WTC11 (cell line): ENCODE data around the gene UBE2L3. TPM values are rescaled to one million over a fixed set of nuclear protein-coding genes. Genes with fewer than 3 reads are reported as not detected.

Experiments
- AR ChIP-seq: fragments of 250-450 bp; sonication (Bioruptor Pico); IDR thresholded peaks from 2 replicates; pipeline ENCODE4 v1.9.0; 2021; ENCODE audit warnings: mild to moderate bottlenecking
- E2F4 ChIP-seq: sonication (generic); formaldehyde crosslinking; IDR thresholded peaks from 2 replicates; pipeline ENCODE4 v1.8.1; 2022; ENCODE audit warnings: low read depth, mild to moderate bottlenecking, moderate library complexity, missing genetic modification reagents, borderline replicate concordance
- ESRRA ChIP-seq: sonication (generic); formaldehyde crosslinking; IDR thresholded peaks from 2 replicates; pipeline ENCODE4 v1.8.1; 2022; ENCODE audit warnings: mild to moderate bottlenecking, missing genetic modification reagents, borderline replicate concordance
- FOXK1 ChIP-seq: sonication (generic); formaldehyde crosslinking; IDR thresholded peaks from 2 replicates; pipeline ENCODE4 v1.8.0; 2022; ENCODE audit warnings: mild to moderate bottlenecking, moderate library complexity, missing genetic modification reagents
- GRHL2 ChIP-seq: fragments of 250-450 bp; sonication (Bioruptor Pico); IDR thresholded peaks from 2 replicates; pipeline ENCODE4 v1.8.0; 2022; ENCODE audit warnings: mild to moderate bottlenecking, moderate library complexity; ENCODE audit not compliant: insufficient replicate concordance, severe bottlenecking
- HMGXB4 ChIP-seq: sonication (generic); formaldehyde crosslinking; IDR thresholded peaks from 2 replicates; pipeline ENCODE4 v1.8.1; 2023; ENCODE audit warnings: mild to moderate bottlenecking, moderate library complexity, missing genetic modification reagents
- IRF1 ChIP-seq: sonication (generic); formaldehyde crosslinking; IDR thresholded peaks from 2 replicates; pipeline ENCODE4 v1.8.0; 2023; ENCODE audit warnings: missing genetic modification reagents
- JAZF1 ChIP-seq: fragments of 250-450 bp; sonication (Bioruptor Pico); IDR thresholded peaks from 2 replicates; pipeline ENCODE4 v1.9.0; 2021; ENCODE audit warnings: moderate library complexity, mild to moderate bottlenecking, inconsistent platforms
- MYBL2 ChIP-seq: sonication (generic); formaldehyde crosslinking; IDR thresholded peaks from 2 replicates; pipeline ENCODE4 v1.8.1; 2023; ENCODE audit warnings: mild to moderate bottlenecking, moderate library complexity, missing genetic modification reagents
- SOX15 ChIP-seq: fragments of 250-450 bp; sonication (Bioruptor Pico); IDR thresholded peaks from 2 replicates; pipeline ENCODE4 v1.9.0; 2021; ENCODE audit warnings: mild to moderate bottlenecking
- ZBTB21 ChIP-seq: sonication (generic); formaldehyde crosslinking; IDR thresholded peaks from 2 replicates; pipeline ENCODE4 v1.8.1; 2023; ENCODE audit warnings: mild to moderate bottlenecking, missing genetic modification reagents, borderline replicate concordance
- ZNF138 ChIP-seq: sonication (generic); formaldehyde crosslinking; conservative IDR thresholded peaks from 2 replicates; pipeline ENCODE4 v1.8.1; 2022; ENCODE audit warnings: mild to moderate bottlenecking, moderate library complexity, missing genetic modification reagents
- ZNF423 ChIP-seq: fragments of 250-450 bp; sonication (Bioruptor Pico); IDR thresholded peaks from 2 replicates; pipeline ENCODE4 v2.1.2; 2022; ENCODE audit warnings: mild to moderate bottlenecking, moderate library complexity
- ZNF425 ChIP-seq: fragments of 250-450 bp; sonication (Bioruptor Pico); conservative IDR thresholded peaks from 2 replicates; pipeline ENCODE4 v1.9.0; 2021; ENCODE audit warnings: mild to moderate bottlenecking
- total RNA-seq: library from RNA; stranded (reverse); gene quantifications from 3 replicates; pipeline ENCODE4 v1.2.3, GENCODE V29; 2021
- TF ChIP-seq, protein P1 (sequence below): sonication (generic); formaldehyde crosslinking; IDR thresholded peaks from 2 replicates; pipeline ENCODE4 v1.8.1; 2023; ENCODE audit warnings: mild to moderate bottlenecking, missing genetic modification reagents, moderate library complexity
- TF ChIP-seq, protein P2 (sequence below): sonication (generic); formaldehyde crosslinking; IDR thresholded peaks from 2 replicates; pipeline ENCODE4 v1.8.1; 2022; ENCODE audit warnings: low read depth, missing genetic modification reagents, borderline replicate concordance
- TF ChIP-seq, protein P3 (sequence below): sonication (generic); formaldehyde crosslinking; IDR thresholded peaks from 2 replicates; pipeline ENCODE4 v1.8.1; 2023; ENCODE audit warnings: mild to moderate bottlenecking, missing genetic modification reagents, moderate library complexity
- TF ChIP-seq, protein P4 (sequence below): sonication (generic); formaldehyde crosslinking; IDR thresholded peaks from 2 replicates; pipeline ENCODE4 v1.8.0; 2022; ENCODE audit warnings: mild to moderate bottlenecking, missing genetic modification reagents
- TF ChIP-seq, protein P5 (sequence below): sonication (generic); formaldehyde crosslinking; IDR thresholded peaks from 2 replicates; pipeline ENCODE4 v1.8.0; 2023; ENCODE audit warnings: missing genetic modification reagents, mild to moderate bottlenecking, borderline replicate concordance

UBE2L3 gene
- total RNA-seq, 1 experiment from 2014 or later: 79.1 TPM

DNA sequence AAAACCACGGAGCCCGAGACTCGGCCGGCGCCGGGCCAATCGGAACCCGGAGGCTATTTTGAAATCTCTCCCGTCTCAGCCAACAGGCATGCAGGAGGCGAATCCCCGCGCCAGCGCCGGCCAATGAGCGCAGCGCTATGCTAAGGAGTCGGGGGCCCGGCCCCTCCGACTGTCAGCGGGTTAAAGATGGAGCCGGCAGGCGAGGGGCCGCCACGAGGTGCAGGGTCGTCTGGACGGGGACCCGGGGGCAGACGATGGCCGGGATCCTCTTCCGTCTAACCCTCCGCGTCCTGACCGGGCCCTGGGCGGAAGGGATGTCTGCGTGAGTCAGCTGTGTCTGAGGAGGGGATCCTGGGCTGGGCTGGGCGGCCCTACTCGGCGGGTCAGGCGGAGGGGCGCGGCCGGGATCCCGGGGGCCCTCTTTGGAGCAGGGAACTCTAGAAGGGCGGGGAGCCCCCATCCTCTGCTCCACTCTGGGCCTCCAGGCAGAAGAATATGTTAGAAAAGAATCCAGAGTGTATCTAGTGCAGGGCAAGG lies 84.6 kb downstream of the UBE2L3 start (continued):
- TF ChIP-seq ZNF138 (CRISPR knock-in tag): no peak
- no peak for TF ChIP-seq JAZF1 (CRISPR knock-in tag)
- TF ChIP-seq, protein P1, sequence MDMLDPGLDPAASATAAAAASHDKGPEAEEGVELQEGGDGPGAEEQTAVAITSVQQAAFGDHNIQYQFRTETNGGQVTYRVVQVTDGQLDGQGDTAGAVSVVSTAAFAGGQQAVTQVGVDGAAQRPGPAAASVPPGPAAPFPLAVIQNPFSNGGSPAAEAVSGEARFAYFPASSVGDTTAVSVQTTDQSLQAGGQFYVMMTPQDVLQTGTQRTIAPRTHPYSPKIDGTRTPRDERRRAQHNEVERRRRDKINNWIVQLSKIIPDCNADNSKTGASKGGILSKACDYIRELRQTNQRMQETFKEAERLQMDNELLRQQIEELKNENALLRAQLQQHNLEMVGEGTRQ (CRISPR knock-in tag): no peak
- peak; percentile 23; the same call in 1 of the 2 replicates for TF ChIP-seq HMGXB4
- TF ChIP-seq, protein P2, sequence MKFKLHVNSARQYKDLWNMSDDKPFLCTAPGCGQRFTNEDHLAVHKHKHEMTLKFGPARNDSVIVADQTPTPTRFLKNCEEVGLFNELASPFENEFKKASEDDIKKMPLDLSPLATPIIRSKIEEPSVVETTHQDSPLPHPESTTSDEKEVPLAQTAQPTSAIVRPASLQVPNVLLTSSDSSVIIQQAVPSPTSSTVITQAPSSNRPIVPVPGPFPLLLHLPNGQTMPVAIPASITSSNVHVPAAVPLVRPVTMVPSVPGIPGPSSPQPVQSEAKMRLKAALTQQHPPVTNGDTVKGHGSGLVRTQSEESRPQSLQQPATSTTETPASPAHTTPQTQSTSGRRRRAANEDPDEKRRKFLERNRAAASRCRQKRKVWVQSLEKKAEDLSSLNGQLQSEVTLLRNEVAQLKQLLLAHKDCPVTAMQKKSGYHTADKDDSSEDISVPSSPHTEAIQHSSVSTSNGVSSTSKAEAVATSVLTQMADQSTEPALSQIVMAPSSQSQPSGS (CRISPR knock-in tag): no peak
- no peak for TF ChIP-seq E2F4
- TF ChIP-seq AR: no peak
- TF ChIP-seq IRF1: no peak
- no peak for TF ChIP-seq ESRRA (CRISPR knock-in tag)
- TF ChIP-seq ZNF423: no peak
- TF ChIP-seq, protein P3, sequence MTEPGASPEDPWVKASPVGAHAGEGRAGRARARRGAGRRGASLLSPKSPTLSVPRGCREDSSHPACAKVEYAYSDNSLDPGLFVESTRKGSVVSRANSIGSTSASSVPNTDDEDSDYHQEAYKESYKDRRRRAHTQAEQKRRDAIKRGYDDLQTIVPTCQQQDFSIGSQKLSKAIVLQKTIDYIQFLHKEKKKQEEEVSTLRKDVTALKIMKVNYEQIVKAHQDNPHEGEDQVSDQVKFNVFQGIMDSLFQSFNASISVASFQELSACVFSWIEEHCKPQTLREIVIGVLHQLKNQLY (CRISPR knock-in tag): no peak
- peak; percentile 68 for TF ChIP-seq MYBL2 (CRISPR knock-in tag)
- TF ChIP-seq FOXK1 (CRISPR knock-in tag): no peak; the same call in none of the 2 replicates
- TF ChIP-seq, protein P4, sequence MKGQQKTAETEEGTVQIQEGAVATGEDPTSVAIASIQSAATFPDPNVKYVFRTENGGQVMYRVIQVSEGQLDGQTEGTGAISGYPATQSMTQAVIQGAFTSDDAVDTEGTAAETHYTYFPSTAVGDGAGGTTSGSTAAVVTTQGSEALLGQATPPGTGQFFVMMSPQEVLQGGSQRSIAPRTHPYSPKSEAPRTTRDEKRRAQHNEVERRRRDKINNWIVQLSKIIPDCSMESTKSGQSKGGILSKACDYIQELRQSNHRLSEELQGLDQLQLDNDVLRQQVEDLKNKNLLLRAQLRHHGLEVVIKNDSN: no peak
- TF ChIP-seq, protein P5, sequence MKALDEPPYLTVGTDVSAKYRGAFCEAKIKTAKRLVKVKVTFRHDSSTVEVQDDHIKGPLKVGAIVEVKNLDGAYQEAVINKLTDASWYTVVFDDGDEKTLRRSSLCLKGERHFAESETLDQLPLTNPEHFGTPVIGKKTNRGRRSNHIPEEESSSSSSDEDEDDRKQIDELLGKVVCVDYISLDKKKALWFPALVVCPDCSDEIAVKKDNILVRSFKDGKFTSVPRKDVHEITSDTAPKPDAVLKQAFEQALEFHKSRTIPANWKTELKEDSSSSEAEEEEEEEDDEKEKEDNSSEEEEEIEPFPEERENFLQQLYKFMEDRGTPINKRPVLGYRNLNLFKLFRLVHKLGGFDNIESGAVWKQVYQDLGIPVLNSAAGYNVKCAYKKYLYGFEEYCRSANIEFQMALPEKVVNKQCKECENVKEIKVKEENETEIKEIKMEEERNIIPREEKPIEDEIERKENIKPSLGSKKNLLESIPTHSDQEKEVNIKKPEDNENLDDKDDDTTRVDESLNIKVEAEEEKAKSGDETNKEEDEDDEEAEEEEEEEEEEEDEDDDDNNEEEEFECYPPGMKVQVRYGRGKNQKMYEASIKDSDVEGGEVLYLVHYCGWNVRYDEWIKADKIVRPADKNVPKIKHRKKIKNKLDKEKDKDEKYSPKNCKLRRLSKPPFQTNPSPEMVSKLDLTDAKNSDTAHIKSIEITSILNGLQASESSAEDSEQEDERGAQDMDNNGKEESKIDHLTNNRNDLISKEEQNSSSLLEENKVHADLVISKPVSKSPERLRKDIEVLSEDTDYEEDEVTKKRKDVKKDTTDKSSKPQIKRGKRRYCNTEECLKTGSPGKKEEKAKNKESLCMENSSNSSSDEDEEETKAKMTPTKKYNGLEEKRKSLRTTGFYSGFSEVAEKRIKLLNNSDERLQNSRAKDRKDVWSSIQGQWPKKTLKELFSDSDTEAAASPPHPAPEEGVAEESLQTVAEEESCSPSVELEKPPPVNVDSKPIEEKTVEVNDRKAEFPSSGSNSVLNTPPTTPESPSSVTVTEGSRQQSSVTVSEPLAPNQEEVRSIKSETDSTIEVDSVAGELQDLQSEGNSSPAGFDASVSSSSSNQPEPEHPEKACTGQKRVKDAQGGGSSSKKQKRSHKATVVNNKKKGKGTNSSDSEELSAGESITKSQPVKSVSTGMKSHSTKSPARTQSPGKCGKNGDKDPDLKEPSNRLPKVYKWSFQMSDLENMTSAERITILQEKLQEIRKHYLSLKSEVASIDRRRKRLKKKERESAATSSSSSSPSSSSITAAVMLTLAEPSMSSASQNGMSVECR (CRISPR knock-in tag): 0 out of 2 replicates have a peak, but pooled peaks have one; percentile 57
- TF ChIP-seq ZBTB21 (CRISPR knock-in tag): no peak
- no peak for TF ChIP-seq SOX15
- no peak for TF ChIP-seq ZNF425
- TF ChIP-seq GRHL2 (CRISPR knock-in tag): no peak
- TF ChIP-seq, all 79 proteins: peak for 10
